DOHH2 (cell line): ENCODE measurements around the gene BDH1.

ENCODE experiments used
- H3F3A ChIP-seq: fragments of 200-600 bp; sonication (generic), shearing (Covaris generic); 2 replicates; pipeline ENCODE4 v1.6.0; 2016; ENCODE audit warnings: antibody characterized with exemption, mild to moderate bottlenecking; ENCODE audit not compliant: control insufficient read depth, insufficient read depth
- H3K27ac ChIP-seq: fragments of 200-600 bp; sonication (generic); 2 replicates; pipeline ENCODE4 v1.5.1; 2014; ENCODE audit warnings: low read depth, mild to moderate bottlenecking, low read length, moderate library complexity
- H3K27me3 ChIP-seq: fragments of 200-600 bp; sonication (generic); 2 replicates; pipeline ENCODE4 v1.6.1; 2014; ENCODE audit warnings: mild to moderate bottlenecking, low read length, mixed read lengths; ENCODE audit not compliant: control insufficient read depth
- H3K36me3 ChIP-seq: fragments of 200-600 bp; sonication (generic); 2 replicates; pipeline ENCODE4 v1.6.1; 2014; ENCODE audit warnings: mild to moderate bottlenecking, low read length, moderate library complexity, mixed read lengths; ENCODE audit not compliant: control insufficient read depth
- H3K4me1 ChIP-seq: fragments of 200-600 bp; sonication (generic); 2 replicates; pipeline ENCODE4 v1.6.1; 2014; ENCODE audit warnings: mild to moderate bottlenecking, low read length, mixed read lengths; ENCODE audit not compliant: control insufficient read depth
- H3K4me2 ChIP-seq: fragments of 200-600 bp; sonication (generic); 2 replicates; pipeline ENCODE4 v1.6.0; 2014; ENCODE audit warnings: mild to moderate bottlenecking, low read length, moderate library complexity
- H3K4me3 ChIP-seq: fragments of 200-600 bp; sonication (generic); 2 replicates; pipeline ENCODE4 v1.5.1; 2014; ENCODE audit warnings: mild to moderate bottlenecking, low read length, mixed read lengths
- H3K79me2 ChIP-seq: fragments of 200-600 bp; sonication (generic); 2 replicates; pipeline ENCODE4 v1.6.1; 2014; ENCODE audit warnings: mild to moderate bottlenecking, low read length, mixed read lengths; ENCODE audit not compliant: control insufficient read depth
- H3K9me2 ChIP-seq: fragments of 200-600 bp; sonication (generic); replicated peaks from 2 replicates; pipeline ENCODE4 v1.6.1; 2014; ENCODE audit warnings: mild to moderate bottlenecking, low read length, mixed read lengths; ENCODE audit not compliant: control insufficient read depth
- H3K9me3 ChIP-seq: fragments of 200-600 bp; sonication (generic); 2 replicates; pipeline ENCODE4 v1.6.1; 2014; ENCODE audit warnings: antibody characterized with exemption, low read length, mixed read lengths; ENCODE audit not compliant: control insufficient read depth, insufficient read depth
- H4K20me1 ChIP-seq: fragments of 200-600 bp; sonication (generic); 2 replicates; pipeline ENCODE4 v1.6.0; 2014; ENCODE audit warnings: low read depth, mild to moderate bottlenecking, antibody characterized with exemption, low read length, moderate library complexity; ENCODE audit not compliant: control insufficient read depth, insufficient read depth
- EZH2phosphoT487 ChIP-seq: fragments of 200-600 bp; sonication (generic); IDR thresholded peaks from 2 replicates; pipeline ENCODE4 v1.6.1; 2017; ENCODE audit warnings: borderline replicate concordance, mild to moderate bottlenecking, antibody characterized with exemption, low read length, moderate library complexity, mixed read lengths
- TF ChIP-seq, protein P1 (sequence below): fragments of 200-600 bp; sonication (generic); IDR thresholded peaks from one replicate; pipeline ENCODE4 v1.5.1; 2014; ENCODE audit warnings: antibody characterized with exemption, mild to moderate bottlenecking, low read depth, low read length; ENCODE audit not compliant: poor library complexity, severe bottlenecking

Gene BDH1

DNA sequence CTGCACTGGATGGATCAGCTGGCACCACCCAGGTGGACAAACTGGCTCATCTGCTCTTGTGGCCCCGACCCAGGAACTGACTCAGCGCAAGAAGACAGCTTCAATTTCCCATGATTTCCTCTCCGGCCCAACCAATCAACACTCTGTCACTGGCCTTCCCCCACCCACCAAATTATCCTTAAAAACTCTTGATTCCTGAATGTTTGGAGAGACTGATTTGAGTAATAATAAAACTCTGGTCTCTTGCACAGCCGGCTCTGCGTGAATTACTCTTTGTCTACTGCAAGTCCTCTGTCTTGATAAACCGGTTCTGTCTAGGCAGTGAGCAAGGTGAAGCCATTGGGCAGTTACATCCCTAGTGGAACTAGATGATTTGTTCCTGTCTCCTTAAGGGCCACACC, 16.1 kb downstream of the BDH1 start:
- no peaks in the 10 kb centered on the region for H4K20me1 ChIP-seq
- no peaks in the 10 kb centered on the region for H3K27me3 ChIP-seq
- no peaks in the 10 kb centered on the region for H3K4me1 ChIP-seq
- H3F3A ChIP-seq, result no peaks in the 10 kb centered on the region
- TF ChIP-seq, protein P1, sequence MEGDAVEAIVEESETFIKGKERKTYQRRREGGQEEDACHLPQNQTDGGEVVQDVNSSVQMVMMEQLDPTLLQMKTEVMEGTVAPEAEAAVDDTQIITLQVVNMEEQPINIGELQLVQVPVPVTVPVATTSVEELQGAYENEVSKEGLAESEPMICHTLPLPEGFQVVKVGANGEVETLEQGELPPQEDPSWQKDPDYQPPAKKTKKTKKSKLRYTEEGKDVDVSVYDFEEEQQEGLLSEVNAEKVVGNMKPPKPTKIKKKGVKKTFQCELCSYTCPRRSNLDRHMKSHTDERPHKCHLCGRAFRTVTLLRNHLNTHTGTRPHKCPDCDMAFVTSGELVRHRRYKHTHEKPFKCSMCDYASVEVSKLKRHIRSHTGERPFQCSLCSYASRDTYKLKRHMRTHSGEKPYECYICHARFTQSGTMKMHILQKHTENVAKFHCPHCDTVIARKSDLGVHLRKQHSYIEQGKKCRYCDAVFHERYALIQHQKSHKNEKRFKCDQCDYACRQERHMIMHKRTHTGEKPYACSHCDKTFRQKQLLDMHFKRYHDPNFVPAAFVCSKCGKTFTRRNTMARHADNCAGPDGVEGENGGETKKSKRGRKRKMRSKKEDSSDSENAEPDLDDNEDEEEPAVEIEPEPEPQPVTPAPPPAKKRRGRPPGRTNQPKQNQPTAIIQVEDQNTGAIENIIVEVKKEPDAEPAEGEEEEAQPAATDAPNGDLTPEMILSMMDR, result no peak
- TF ChIP-seq EZH2phosphoT487, result no peak
- no peaks in the 10 kb centered on the region for H3K9me3 ChIP-seq
- H3K27ac ChIP-seq, result no peak overlapping the region
- peaks cover 52% of the 10 kb centered on the region for H3K36me3 ChIP-seq
- H3K4me2 ChIP-seq, result no peak overlapping the region
- H3K79me2 ChIP-seq, result peaks cover 7% of the 10 kb centered on the region
- no peak overlapping the region for H3K4me3 ChIP-seq
- H3K9me2 ChIP-seq, result no peaks in the 10 kb centered on the region

DNA sequence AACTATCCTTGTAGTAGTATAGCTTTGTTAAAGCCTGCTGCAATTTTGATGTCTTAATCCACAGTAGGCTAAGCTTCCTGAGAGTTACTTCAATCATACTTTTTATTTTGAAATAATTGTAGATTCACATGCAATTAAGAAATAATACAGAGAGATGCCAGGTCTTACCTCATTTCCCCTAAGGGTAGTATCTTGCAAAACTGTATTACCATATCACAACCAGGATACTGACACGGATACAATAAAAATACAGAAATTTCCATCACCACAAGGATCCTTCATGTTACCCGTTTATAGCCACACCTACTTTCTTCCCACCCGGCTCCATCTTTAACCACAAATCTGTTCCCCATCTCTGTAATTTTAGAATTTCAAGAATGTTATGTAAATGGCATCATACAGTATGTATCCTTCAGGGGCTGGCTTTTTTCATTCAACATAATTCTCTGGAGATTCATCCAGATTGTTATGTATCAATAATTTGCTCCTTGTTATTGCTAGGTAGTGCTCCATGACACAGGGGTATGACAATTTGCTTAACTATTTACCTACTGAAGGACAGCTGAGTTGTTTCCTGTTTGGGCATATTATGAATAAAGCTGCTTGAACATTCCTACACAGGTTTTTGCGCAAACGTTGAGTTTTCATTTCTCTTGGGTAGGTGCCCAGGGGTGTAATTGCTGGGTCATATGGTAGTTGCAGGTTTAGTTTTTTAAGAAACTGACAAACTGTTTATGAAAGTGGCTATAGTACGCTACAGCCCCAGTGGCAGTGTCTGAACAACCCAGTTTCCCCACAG, 21.6 kb downstream of the BDH1 start:
- Histone ChIP-seq H3K4me1 (no peaks in the 10 kb centered on the region), H4K20me1 (no peaks in the 10 kb centered on the region), H3K27ac (no peak overlapping the region), H3K79me2 (no peaks in the 10 kb centered on the region), H3K36me3 (peaks cover 54% of the 10 kb centered on the region), H3K4me2 (no peak overlapping the region), H3K27me3 (no peaks in the 10 kb centered on the region), H3K4me3 (no peak overlapping the region), H3K9me3 (no peaks in the 10 kb centered on the region), H3K9me2 (no peaks in the 10 kb centered on the region), H3F3A (no peaks in the 10 kb centered on the region; the same call in 1 of the 2 replicates)
- TF ChIP-seq, protein P1, result no peak
- no peak for TF ChIP-seq EZH2phosphoT487

DNA sequence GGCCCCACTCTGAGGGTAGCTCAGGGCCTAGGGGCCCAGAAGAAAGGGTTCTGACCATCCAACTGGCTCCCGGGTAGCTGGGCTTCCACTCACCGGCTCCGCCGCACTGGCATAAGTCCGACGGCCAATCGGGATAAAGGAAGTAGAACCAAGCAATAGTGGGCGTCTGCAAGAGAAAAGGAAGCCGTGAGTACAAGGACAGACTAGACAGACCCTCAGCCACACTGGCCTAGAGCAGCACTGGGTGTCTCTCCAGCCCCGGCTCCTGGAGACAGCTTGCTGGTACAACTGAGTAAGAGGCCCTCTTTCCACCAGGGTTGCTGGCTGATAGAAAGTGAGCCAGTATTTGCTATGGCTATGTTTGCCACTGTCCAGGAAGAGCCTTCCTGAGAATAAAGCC, 22.4 kb downstream of the BDH1 start:
- no peak for TF ChIP-seq EZH2phosphoT487
- TF ChIP-seq, protein P1, result no peak

More for the DNA sequence above, 22.4 kb downstream of the BDH1 start:
- Histone ChIP-seq H3F3A (no peaks in the 10 kb centered on the region; the same call in 1 of the 2 replicates), H3K9me2 (no peaks in the 10 kb centered on the region), H3K27me3 (no peaks in the 10 kb centered on the region), H3K4me3 (no peak overlapping the region), H3K4me1 (no peaks in the 10 kb centered on the region), H3K9me3 (no peaks in the 10 kb centered on the region), H3K4me2 (no peak overlapping the region), H3K27ac (no peak overlapping the region), H3K36me3 (peaks cover 61% of the 10 kb centered on the region), H4K20me1 (no peaks in the 10 kb centered on the region), H3K79me2 (no peaks in the 10 kb centered on the region)
